Left lung (tissue), 10 donors: ENCODE results near the gene IKZF1. TPM values are rescaled to one million over a fixed set of nuclear protein-coding genes. Genes with fewer than 3 reads are reported as not detected.

Experiments used
- ATAC-seq: fragments of 200-7000 bp; cut with Tn5 transposase; one replicate; pipeline ENCODE4 v1.9.1; 2020; ENCODE audit warnings: moderate library complexity
- DNase-seq, 4 donors: peaks; one replicate each; pipeline ENCODE4 v3.0.0-alpha.2; 2013 to 2020
- H3K27ac ChIP-seq, 2 donors: fragments of 200-600 bp; sonication (generic) in 1 of 2; one replicate each; pipeline versions ENCODE4 v1.5.0 to v1.8.0; 2020 to 2021
- H3K27me3 ChIP-seq, 2 donors: fragments of 200-600 bp; sonication (generic) in 1 of 2; one replicate each; pipeline versions ENCODE4 v1.5.0 to v1.8.0; 2020 to 2021
- H3K36me3 ChIP-seq, 2 donors: fragments of 200-600 bp; sonication (generic) in 1 of 2; one replicate each; pipeline versions ENCODE4 v1.5.0 to v1.8.0; 2020 to 2021
- H3K4me1 ChIP-seq, 2 donors: fragments of 200-600 bp; one replicate each; pipeline ENCODE4 v1.8.0; 2021
- H3K4me3 ChIP-seq, 2 donors: fragments of 200-600 bp; sonication (generic) in 1 of 2; one replicate each; pipeline versions ENCODE4 v1.5.0 to v1.8.0; 2020 to 2021; ENCODE audit warnings: mild to moderate bottlenecking in 1 of 2
- H3K9me3 ChIP-seq, 2 donors: fragments of 200-600 bp; sonication (generic) in 1 of 2; one replicate each; pipeline versions ENCODE4 v1.5.0 to v1.8.0; 2020 to 2021
- CTCF ChIP-seq, 2 donors: fragments of 200-600 bp; sonication (generic) in 1 of 2; IDR thresholded peaks; one replicate each; pipeline versions ENCODE4 v1.5.0 to v1.8.0; 2021; ENCODE audit warnings: antibody characterized with exemption in 2 of 2
- intact Hi-C, 2 donors: fragments of 100-400 bp; cut with DNase I; formaldehyde crosslinking; loops; one replicate each; pipeline versions ENCODE4 v1.11.2 to v1.14.2; 2022
- polyA plus RNA-seq, 6 donors: library from polyadenylated mRNA; unstranded; fragments of 120-200 nt; gene quantifications; one replicate each; pipeline ENCODE4 v1.2.1, GENCODE V29; 2013; ENCODE audit not compliant: insufficient read length in 6 of 6
- total RNA-seq, 2 donors: library from RNA; stranded (reverse); fragmentation: NEBNext Ultra II Directional; extraction: Animal tissue kit (Norgen Biotek cat#: 25700); gene quantifications; one replicate each; pipeline ENCODE4 v1.2.1, GENCODE V29; 2021
- donor health status: DM: no; HTN: yes; CAD: no.
- donor health status: DM: no; HTN: no; CAD: no.

The IKZF1 gene
- total and polyA plus RNA-seq, 8 donors = 1.9 to 50.2 (median 2.3) TPM

GRCh38 chr7:50352751-50353150 is 48.2 kb downstream of the IKZF1 start:
- Histone ChIP-seq H3K27ac (peak overlapping the region in 1 of 2 donors; percentile 90), H3K4me3 (no peak overlapping the region), H3K9me3 (no peaks in the 10 kb centered on the region), H3K27me3 (no peaks in the 10 kb centered on the region), H3K4me1 (peaks cover 0 to 73% of the 10 kb centered on the region in 2 donors), H3K36me3 (peaks cover 0 to 5% of the 10 kb centered on the region in 2 donors)
- DNase-seq (no peak), ATAC-seq (no peak)
- intact Hi-C loops = no loop called here
- no peak for TF ChIP-seq CTCF (IDR thresholded peaks at IDR 0.05)

GRCh38 chr7:50353201-50353600 is 48.7 kb downstream of the IKZF1 start:
- peaks cover 0 to 78% of the 10 kb centered on the region in 2 donors for H3K4me1 ChIP-seq
- H3K27ac ChIP-seq = peak overlapping the region in 1 of 2 donors; percentile 90
- H3K4me3 ChIP-seq = no peak overlapping the region
- intact Hi-C loops = no loop called here
- ATAC-seq (no peak), DNase-seq (no peak)
- H3K9me3 ChIP-seq = no peaks in the 10 kb centered on the region
- peaks cover 0 to 5% of the 10 kb centered on the region in 2 donors for H3K36me3 ChIP-seq
- no peaks in the 10 kb centered on the region for H3K27me3 ChIP-seq
- TF ChIP-seq CTCF (IDR thresholded peaks at IDR 0.05) = no peak

GRCh38 chr7:50353894-50354595 is 49.5 kb downstream of the IKZF1 start:
- DNase-seq = no peak
- H3K36me3 ChIP-seq = peaks cover 0 to 5% of the 10 kb centered on the region in 2 donors
- intact Hi-C loops = no loop called here
- peaks cover 0 to 85% of the 10 kb centered on the region in 2 donors for H3K4me1 ChIP-seq
- TF ChIP-seq CTCF (IDR thresholded peaks at IDR 0.05) = no peak
- H3K9me3 ChIP-seq = no peaks in the 10 kb centered on the region
- no peaks in the 10 kb centered on the region for H3K27me3 ChIP-seq
- peak overlapping the region in 1 of 2 donors; percentile 90 for H3K27ac ChIP-seq
- H3K4me3 ChIP-seq = no peak overlapping the region
- ATAC-seq = no peak

GRCh38 chr7:50355817-50356178 is 51.3 kb downstream of the IKZF1 start:
- peaks cover 0 to 90% of the 10 kb centered on the region in 2 donors for H3K4me1 ChIP-seq
- DNase-seq (no peak), ATAC-seq (peak; percentile 44)
- no peak for TF ChIP-seq CTCF (IDR thresholded peaks at IDR 0.05)
- no peaks in the 10 kb centered on the region for H3K27me3 ChIP-seq
- H3K36me3 ChIP-seq = peaks cover 0 to 5% of the 10 kb centered on the region in 2 donors
- intact Hi-C loops = no loop called here
- H3K27ac ChIP-seq = peak overlapping the region in 1 of 2 donors; percentile 90
- H3K9me3 ChIP-seq = no peaks in the 10 kb centered on the region
- H3K4me3 ChIP-seq = no peak overlapping the region

GRCh38 chr7:50356212-50356944 is 51.9 kb downstream of the IKZF1 start:
- Histone ChIP-seq H3K27ac (peak overlapping the region in 1 of 2 donors; percentile 90), H3K27me3 (no peaks in the 10 kb centered on the region), H3K4me3 (no peak overlapping the region), H3K9me3 (no peaks in the 10 kb centered on the region), H3K4me1 (peaks cover 0 to 86% of the 10 kb centered on the region in 2 donors), H3K36me3 (peaks cover 0 to 5% of the 10 kb centered on the region in 2 donors)
- ATAC-seq (peak; percentile 70), DNase-seq (peak in 2 of 4 donors; percentile 69 to 87)
- no peak for TF ChIP-seq CTCF (IDR thresholded peaks at IDR 0.05)
- intact Hi-C loops = no loop called here
